ENCODE data around the gene SLC2A9. TPM values are rescaled to one million over a fixed set of nuclear protein-coding genes. Genes with fewer than 3 reads are reported as not detected.

Gene SLC2A9
- total and polyA plus RNA-seq, 2 donors (not counting 3 experiments of a cell fraction or from before 2014, with no cell fraction given): 1.6 to 1.8 TPM

DNA sequence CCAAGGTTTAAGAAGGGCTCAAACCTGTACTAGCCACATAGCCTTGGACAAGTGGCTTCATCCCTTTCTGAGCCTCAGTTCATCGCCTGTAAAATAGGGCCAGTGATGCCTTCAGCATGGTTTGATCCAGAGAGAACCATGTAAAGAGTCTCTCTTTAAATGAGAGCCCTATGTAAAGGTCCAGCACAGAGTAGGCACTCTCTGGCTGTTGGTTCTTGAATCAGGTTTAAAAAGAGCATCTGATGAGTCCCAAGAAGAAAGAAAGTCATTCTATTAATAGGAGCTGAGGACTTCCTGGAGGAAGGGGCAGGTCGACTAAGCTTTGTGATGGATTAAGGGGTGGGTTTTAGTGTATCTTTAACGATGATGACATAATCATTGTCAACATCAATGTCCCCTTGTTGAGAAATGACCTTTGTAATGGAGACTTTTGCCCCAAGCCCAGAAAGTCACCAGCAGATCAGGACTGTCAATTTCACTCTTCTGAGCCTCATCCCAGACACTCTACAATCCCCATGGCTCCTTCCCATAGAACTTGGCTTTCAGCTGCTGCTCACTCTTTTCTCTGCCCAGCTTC lies 4.0 kb upstream of the SLC2A9 start:
- ChIA-PET CTCF (interaction anchor here (4.9 kb wide), 1 partner anchor 10 kb away, joined by 19 read pairs; no protein-coding TSS in a partner anchor), POLR2A (no interaction called here)
- H3K9me3 ChIP-seq (replicated peaks; ENCODE audit: control insufficient read depth, insufficient read depth, low read length): no peaks in the 10 kb centered on the region
- FAIRE-seq (no peak), DNase-seq (ENCODE audit: low read depth, low spot score) (no peak)
- BruUV-seq (replicated peaks): no TSS peak
- dilution Hi-C loops (cut with MboI; ENCODE audit: extremely low pct_ligation_motif_present, low sequenced_read_pairs) (no loop called here), intact Hi-C loops (cut with micrococcal nuclease) (no loop called here)
- TF ChIP-seq EZH2 (IDR thresholded peaks at IDR 0.05; ENCODE audit: borderline replicate concordance, low read depth, low read length, severe bottlenecking) (no peak), POLR2A (IDR thresholded peaks at IDR 0.05; ENCODE audit: low read depth, low read length) (no peak), MYC (IDR thresholded peaks at IDR 0.05; ENCODE audit: low read depth, low read length) (no peak), JUN (IDR thresholded peaks at IDR 0.05; ENCODE audit: borderline replicate concordance, insufficient read depth, insufficient read length, low read depth) (no peak), FOS (IDR thresholded peaks at IDR 0.05; ENCODE audit: borderline replicate concordance, insufficient read depth, low read length) (no peak), GATA2 (IDR thresholded peaks at IDR 0.05; ENCODE audit: insufficient read depth, insufficient read length, low read depth, low read length) (no peak), POLR2AphosphoS5 (IDR thresholded peaks at IDR 0.05; ENCODE audit: insufficient read depth, low read depth, low read length) (no peak)
- TF ChIP-seq, protein P1, sequence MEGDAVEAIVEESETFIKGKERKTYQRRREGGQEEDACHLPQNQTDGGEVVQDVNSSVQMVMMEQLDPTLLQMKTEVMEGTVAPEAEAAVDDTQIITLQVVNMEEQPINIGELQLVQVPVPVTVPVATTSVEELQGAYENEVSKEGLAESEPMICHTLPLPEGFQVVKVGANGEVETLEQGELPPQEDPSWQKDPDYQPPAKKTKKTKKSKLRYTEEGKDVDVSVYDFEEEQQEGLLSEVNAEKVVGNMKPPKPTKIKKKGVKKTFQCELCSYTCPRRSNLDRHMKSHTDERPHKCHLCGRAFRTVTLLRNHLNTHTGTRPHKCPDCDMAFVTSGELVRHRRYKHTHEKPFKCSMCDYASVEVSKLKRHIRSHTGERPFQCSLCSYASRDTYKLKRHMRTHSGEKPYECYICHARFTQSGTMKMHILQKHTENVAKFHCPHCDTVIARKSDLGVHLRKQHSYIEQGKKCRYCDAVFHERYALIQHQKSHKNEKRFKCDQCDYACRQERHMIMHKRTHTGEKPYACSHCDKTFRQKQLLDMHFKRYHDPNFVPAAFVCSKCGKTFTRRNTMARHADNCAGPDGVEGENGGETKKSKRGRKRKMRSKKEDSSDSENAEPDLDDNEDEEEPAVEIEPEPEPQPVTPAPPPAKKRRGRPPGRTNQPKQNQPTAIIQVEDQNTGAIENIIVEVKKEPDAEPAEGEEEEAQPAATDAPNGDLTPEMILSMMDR (IDR thresholded peaks at IDR 0.05; ENCODE audit: extremely low read depth in 1 of 2, insufficient read depth in 1 of 2, low read depth in 1 of 2, low read length in 2 of 2): no peak
- TF ChIP-seq, protein P2, sequence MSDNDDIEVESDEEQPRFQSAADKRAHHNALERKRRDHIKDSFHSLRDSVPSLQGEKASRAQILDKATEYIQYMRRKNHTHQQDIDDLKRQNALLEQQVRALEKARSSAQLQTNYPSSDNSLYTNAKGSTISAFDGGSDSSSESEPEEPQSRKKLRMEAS (IDR thresholded peaks at IDR 0.05; ENCODE audit: insufficient read depth, insufficient read length): no peak
- no peak overlapping the region for H3K9ac ChIP-seq (replicated peaks; ENCODE audit: extremely low read depth, insufficient read depth, low read length)
- no peak overlapping the region for H3K27ac ChIP-seq (ENCODE audit: insufficient read depth, low read depth, low read length)
- H2AFZ ChIP-seq (ENCODE audit: low read depth, low read length): no peak overlapping the region
- no peaks in the 10 kb centered on the region for H3K9me1 ChIP-seq (replicated peaks; ENCODE audit: control insufficient read depth, extremely low read depth, insufficient read depth, low read length)
- H3K36me3 ChIP-seq (ENCODE audit: control insufficient read depth in 2 of 2, extremely low read depth in 1 of 2, insufficient read depth in 2 of 2, low read length in 2 of 2): no peaks in the 10 kb centered on the region
- H3K79me2 ChIP-seq (ENCODE audit: control insufficient read depth, insufficient read depth, low read length): no peaks in the 10 kb centered on the region
- peaks cover 6 to 9% of the 10 kb centered on the region in 2 experiments for H3K27me3 ChIP-seq (ENCODE audit: control insufficient read depth in 2 of 2, insufficient read depth in 2 of 2, low read length in 2 of 2)
- no peak overlapping the region for H3K4me2 ChIP-seq (ENCODE audit: insufficient read depth, low read length)
- H4K20me1 ChIP-seq (replicated peaks; ENCODE audit: control insufficient read depth, extremely low read depth, insufficient read depth, low read length): no peaks in the 10 kb centered on the region
- H3K4me1 ChIP-seq (ENCODE audit: control insufficient read depth, extremely low read depth, insufficient read depth, low read length): peaks cover 6% of the 10 kb centered on the region
- no peak overlapping the region for H3K4me3 ChIP-seq (replicated peaks in 1 of 3; ENCODE audit: insufficient read depth in 1 of 3, low read depth in 1 of 3, low read length in 3 of 3)
